GM21526 (cell line): ENCODE data around the gene JMJD7.

Source experiments
- ATAC-seq: cut with Tn5 transposase; IDR thresholded peaks from one replicate; pipeline ENCODE4 v1.9.1; 2021; ENCODE audit warnings: moderate library complexity; ENCODE audit not compliant: unreplicated experiment, low FRiP score

Gene JMJD7

DNA sequence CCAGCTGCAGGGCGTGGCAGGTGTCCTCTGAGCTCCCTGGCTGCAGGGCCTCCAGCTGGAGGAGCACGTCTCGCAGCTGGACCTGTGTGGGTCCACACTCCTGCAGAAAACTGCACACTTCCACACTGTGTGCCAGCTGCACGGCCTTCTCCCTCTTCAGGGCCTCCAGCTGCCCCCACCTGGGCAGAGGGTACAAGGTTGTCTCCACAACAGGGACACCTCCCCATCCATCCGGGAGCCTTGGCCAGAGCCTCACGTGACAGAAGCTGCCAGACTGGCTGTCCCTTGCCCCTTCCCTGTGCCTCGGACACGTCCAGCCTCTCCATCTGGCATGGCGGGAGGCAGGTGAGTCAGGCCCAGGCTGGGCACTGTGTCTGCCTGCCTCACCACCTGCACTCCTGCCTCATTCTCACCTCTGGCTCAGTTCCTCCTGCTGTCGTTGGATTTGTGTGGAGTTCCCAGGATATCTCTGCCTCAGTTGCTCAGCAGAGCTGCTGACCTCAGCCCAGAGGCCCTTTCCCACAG lies 51.5 kb downstream of the JMJD7 start:
- ATAC-seq: no peak

DNA sequence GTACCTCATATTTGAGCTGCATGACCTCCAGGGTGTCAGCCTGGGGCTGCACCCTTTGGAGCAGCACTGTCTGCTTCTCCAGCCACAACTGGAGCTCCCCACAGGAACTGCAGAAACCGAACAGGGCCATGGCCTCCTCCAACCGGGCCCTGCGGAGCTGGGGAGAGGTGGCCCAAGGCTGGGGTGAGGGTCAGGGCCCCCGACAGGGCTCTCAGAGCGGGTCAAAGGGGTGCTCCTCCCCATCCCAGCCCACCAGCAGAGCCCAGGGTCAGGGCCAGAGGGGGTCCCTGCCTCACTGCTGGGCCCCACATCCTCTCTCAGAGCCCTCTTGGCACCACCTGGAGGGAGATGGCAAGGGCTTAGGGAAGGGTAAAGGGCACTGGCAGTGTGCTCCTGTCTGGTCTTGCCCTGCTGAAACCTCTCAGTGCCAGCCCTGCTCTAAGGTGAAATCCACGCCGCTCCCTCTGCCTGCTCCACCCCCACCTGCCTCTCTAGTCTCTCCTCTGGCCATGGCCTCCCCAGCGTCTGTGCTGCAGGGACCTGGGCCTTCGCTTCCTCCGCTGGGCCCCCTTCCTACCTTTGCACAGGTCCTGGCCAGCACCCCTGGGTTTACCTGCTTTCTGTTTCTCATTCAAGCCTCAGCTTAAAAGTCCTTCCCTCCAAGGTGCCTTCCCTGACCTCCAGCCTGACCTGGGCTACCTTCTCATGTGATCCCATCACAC lies 52.4 kb downstream of the JMJD7 start:
- ATAC-seq: no peak

DNA sequence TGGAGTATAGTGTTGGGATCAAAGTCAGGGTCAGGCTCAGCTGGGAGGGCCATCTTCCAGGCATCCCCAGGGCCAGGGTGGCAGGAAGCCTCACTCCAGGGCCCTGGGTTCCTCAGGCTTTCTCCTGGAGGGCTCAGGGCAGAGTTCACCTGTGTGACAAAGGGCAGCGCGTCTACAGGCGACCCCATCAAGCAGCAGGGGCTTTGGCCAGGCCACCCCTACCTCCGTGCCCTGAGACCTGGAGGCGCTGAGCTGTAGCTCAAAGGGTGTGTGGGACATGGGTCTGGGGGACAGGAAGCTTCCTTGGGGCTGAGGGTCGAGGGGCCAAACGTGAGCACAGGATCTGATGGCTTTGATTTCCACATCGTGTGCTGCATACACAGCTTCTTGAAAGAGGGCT lies 53.2 kb downstream of the JMJD7 start:
- ATAC-seq: no peak

DNA sequence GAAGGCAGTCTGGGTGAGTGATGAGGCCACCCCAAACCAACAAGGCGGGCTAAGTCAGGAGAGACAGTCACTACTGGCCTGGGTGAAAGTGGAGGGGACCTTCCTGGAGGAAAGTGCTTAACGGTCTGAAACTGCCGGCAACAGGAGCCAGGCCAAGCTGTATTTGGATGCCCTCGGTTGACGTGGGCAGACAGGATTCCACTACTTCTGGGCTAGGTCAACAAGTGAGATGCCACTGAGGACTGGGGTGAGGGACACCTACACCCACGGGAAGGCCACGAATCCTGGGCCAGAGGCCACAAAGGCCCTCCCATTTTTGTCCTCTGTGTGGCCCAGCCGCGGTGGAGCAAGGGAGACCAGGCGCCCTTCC lies 53.6 kb downstream of the JMJD7 start:
- ATAC-seq: no peak

DNA sequence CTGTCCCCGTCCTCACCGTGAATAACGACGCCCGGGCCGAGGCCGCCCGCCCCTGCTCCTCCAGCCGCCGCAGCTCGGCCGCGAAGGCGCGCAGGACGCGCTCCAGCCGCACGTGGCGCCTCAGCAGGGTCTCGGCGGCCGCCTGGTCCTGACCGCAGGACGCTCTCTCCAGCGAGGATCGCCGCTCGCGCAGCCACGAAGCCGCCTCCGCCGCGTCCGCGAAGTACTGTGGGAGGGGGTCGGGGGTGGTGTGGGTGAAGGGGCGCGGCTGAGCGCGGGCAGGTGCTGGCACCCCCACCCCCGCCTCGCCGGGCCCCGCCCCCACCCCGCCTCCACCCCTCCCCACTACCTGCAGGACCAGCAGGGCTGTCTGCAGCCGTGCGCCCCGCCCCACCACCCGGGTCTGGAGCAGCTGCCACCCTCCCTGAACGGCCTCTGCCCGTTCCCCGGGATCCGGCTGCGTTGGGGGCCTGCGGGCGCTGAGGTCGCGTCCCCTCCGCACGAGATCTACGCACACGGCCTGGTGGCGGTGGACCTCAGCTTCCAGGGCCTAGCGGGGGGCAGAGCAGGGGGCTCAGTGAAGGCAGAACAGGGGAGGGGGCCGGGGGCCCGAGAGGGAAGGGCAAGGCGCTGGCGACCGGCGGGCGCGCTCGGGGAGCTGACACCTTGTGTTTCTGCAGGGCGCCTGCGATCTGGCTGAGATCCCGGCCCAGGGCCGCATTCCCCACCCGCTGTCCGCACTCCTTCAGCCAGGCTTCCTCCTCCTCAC lies 54.2 kb downstream of the JMJD7 start:
- no peak for ATAC-seq

DNA sequence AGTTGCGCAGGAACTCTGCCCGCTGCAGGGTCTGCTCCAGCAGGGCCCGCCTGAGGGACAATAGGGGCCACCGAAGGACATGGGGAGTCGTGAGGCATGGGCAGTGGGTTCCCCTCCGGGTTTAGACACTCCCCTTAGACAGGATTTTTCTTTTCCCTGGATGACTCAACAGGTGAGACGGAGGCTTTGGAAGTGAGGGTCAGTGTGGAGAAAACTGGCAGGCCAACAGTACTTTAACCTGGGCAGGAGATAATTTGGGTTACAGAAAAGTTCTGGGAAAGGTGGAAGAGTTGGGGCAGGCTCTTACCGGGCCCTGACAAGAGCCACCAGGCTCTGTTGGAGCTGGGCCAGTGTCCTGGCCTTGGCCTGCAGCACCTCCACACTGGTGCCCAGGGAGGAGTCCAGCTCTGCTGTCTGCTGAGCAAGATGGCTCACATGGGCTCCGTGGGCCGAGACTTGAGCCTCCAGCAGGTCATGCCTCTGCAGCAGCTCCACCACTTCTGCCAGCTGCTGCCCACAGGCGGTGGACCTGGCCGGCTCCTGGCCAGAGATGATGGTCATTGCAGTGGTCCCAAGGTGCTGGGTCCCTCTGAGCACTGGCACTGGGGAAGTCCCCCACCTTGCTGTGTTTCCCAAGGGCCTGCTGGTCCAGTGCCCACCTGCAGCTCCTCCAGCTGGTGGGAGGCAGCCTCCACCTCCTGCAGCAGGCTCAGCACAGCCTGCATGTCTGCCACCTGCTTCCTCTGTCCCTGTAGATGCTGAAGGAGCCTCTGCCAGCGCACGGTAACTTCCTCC lies 55.0 kb downstream of the JMJD7 start:
- no peak for ATAC-seq

DNA sequence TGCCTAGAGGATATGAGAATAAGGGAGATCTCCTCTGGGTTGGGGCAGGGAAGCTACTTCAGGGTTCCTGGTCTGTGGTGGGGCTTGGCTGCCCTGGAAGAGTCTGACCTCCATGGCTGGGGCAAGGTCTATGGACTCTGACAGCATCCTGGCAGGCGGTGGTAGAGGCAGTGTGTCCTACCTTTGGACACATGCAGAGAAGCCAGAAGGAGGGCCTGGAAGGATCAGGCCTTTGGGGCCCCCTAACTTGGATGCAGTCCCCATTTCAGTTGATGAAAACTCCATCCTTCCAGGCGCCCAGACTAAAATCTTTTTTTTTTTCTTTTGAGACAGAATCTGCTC lies 55.6 kb downstream of the JMJD7 start:
- no peak for ATAC-seq

DNA sequence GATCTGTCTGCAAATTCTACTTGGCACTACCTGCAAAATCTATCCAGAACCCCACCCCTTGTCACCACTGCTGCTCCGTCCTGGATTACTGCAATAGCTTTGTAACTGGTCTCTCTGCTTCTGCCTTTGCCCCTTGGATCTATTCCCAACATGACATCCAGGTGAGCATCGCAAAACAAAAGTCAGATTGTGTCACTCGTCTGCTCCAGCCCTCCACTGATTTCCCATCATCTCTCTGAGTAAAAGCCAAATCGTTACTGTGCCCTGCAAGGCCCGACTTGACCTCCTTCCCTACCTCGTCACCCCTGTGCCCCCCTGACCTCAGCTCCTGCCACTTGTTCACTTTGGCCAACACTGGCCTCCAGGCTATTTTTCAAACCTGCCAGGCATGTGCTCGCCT lies 56.6 kb downstream of the JMJD7 start:
- ATAC-seq: no peak

DNA sequence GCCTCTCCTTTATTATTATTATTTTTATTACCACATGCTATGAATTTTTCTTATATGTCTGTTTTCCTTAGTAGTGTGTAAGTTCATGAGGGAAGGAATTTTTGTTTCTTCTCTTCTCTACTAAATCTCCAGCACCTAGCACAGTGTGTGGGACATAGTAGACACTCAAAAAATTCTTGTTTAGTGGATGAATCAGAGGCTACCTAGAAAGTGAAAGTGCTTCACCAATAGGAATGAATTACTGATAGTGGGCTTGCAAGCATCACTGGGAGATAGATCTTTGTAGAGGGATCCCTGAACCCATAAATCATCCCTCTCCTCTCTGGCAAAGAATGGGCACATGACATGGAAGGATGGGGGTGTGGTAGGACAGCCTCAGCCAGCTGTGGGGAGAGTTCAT lies 57.4 kb downstream of the JMJD7 start:
- no peak for ATAC-seq

DNA sequence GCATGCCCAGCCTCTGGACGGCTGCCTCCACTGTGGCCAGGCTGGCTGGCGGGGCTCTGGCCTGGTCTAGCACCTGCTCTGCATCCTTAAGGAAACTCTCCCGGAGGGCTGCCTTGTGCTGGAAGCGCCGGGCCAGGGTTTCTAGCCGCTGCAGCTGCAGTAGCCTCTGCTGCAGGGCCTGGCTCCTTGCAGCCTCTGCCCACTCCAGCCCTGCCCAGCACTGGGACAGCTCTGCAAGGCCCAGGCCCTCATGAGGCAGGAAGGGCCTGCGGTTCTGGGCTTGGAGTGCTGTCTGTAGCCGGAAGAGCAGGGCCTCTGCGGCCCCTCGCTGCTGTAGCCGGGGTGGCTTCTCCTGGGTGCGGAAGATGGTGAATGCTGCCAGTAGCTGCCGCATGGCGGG lies 57.9 kb downstream of the JMJD7 start:
- ATAC-seq: no peak

DNA sequence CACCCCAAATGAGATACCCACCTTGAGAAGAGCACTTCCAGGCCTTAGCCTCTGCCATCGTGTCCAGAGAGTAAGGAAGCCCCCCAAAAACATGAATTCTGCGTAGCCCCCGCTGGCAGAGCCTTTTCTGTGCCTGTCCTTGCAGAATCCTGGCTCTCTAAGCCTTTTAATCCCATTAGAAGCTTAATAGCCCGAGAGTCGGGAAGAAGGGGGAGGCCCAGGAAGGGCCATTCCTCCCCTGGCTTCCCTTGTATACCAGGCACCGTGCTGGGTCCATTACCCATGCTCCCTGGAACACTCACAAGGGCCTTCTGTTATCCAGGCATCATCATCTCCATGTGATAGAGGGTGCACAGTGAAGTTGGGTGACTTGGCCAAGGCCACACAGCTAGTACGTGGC lies 58.8 kb downstream of the JMJD7 start:
- ATAC-seq: no peak

DNA sequence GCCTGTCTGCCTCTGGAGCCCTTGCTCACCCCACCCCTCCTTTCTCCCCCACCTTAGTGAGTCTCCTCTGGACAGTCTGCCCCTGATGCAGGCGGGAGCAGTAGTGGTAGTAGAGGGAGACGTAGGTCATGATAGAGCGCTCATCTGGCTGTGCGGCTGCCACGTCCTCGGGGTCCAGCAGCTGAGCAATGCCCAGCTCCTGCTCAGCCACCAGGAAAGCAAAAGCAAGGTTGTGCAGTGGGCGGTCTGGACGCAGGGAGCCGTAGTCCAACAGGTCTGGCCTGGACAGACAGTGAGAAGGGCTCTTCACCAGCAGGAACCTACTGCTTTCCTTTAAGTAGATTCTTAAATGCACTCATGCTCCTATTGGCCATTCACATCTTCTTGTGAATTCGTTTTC lies 59.3 kb downstream of the JMJD7 start:
- ATAC-seq: no peak
